D721Med (cell line): ENCODE measurements around the gene ATP8B4.

Experiments
- DNase-seq: peaks from one replicate; pipeline ENCODE4 v3.0.0; 2011; ENCODE audit warnings: low spot score; ENCODE audit not compliant: insufficient read length
- FAIRE-seq: peaks from 2 replicates; lab custom pipeline; 2011; peaks lifted over from hg19 to GRCh38; lab: Jason Lieb, UNC
- CTCF ChIP-seq: IDR thresholded peaks from 2 replicates; pipeline ENCODE4 v1.5.1; 2012; ENCODE audit warnings: mild to moderate bottlenecking, control low read depth; ENCODE audit not compliant: insufficient read depth; ENCODE audit errors: missing control alignments

Gene ATP8B4

DNA sequence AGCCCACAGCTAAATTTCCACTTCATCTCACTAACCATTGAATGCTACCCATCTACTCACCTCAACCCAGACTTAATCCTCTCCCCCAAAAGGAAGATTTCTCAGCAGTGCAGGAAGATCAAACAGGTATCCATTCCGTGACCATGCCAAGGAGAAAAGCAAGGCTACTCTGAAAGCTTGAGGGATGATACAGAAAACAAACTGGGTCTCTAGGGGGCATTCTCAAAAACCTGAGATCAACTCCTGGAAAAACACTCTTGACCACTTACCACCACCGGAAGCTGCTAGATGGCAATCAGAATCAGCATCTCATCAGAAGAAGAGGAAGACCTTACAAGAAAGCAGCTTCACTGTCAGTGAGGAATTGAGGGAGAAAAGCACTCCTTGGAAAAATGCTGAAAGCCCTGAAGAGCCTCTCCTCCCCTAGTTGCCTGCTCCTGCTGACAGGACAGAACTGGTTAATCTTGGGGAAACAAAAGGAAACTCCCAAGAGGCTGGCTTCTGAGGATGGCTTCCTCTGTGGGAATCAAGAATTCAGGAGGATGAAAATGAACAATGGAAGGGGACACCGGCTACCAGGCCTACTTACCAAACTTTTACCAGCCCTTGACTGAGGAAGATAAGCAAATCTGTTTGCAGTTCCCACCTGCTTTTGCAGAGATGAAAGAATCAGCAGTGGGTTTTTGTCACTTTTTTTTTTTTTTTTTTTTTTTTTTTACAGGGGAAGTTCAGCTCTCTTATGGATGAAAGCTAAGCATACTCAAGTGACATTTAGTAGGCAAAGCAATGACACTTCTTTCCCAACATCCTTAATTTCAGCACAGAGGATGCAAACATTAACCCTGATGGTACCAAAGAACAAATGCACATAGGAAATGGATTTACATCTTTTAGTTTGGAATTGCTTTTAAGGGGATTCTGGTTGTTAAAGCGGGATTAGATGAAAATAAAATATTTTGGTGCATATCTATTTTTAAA, at the start of gene ATP8B4:
ATP8B4 (minus strand) TSS at position 171 of the 978 bp plus-strand sequence. CDS start 12,267 bp downstream, outside the sequence.
- no peak for FAIRE-seq
- TF ChIP-seq CTCF: no peak
- no peak for DNase-seq

DNA sequence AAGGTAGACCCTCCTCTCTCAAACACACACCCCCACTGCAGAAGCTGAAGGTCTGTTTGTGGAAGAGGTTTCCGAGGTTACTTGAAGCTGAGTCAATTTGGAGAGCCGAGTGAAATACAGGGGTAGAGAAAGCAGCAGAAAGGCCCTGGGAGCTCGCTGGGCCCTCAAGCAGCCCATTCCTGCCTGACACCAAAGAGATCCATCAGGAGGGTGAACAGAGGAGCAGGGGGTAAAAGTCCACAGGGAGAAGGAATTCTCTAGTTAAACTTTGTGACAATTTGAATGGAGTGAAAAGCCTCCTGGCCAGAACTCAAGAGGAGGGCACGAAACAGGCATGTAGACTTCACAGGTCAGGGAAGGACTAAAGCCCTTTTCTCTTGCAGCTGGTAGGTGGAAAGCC, 49.3 kb upstream of the ATP8B4 start:
- DNase-seq (no peak), FAIRE-seq (no peak)
- no peak for TF ChIP-seq CTCF

DNA sequence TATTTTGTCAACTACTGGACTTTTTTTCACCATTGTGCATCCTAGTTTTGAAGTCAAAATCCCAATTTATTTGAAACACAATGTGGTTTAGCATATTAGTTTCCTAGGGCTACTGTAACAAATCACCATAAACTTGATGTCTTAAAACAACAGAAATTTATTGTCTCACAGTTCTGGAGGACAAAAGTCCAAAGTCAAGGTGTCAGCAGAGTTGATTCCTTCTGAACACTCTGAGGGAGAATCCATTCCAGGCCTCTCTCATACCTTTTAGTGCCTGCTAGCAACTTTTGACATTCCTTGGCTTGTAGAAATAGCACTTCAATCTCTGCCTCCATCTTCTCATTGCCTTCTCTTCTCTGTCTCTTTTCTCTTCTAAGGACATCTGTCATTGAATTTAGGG, 48.1 kb upstream of the ATP8B4 start:
- DNase-seq (no peak), FAIRE-seq (no peak)
- TF ChIP-seq CTCF: no peak

DNA sequence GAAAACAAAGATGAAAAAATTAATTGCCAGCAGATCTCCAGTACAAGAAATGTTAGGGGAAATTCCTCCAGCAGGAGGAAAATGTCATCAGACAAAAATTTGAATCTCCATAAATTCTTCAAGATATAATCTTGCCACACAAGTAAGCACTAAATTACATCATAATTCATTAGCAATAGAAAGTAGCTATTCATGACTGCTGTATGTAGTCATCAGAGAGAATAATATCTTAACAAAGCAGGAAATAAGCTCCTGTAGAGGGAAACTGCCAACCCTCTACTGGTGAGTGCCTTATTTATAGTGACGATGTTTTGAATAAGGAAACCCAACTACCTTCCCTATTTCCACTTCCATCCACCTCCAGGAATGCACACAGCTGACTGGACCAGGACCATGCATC, 47.2 kb upstream of the ATP8B4 start:
- FAIRE-seq: no peak
- no peak for TF ChIP-seq CTCF
- DNase-seq: no peak

GRCh38 chr15:50164458-50164857, 45.4 kb upstream of the ATP8B4 start:
- FAIRE-seq (no peak), DNase-seq (no peak)
- no peak for TF ChIP-seq CTCF

- no peak for FAIRE-seq
- DNase-seq: no peak
Measured at GRCh38 chr15:50163719-50164410, 44.8 kb upstream of the ATP8B4 start.

More at GRCh38 chr15:50163719-50164410, 44.8 kb upstream of the ATP8B4 start:
- TF ChIP-seq CTCF: no peak
